SK-N-SH (cell line): ENCODE data around the gene DOCK8.

Experiments
- EP300 ChIP-seq, 2 experiments: IDR thresholded peaks; 2 replicates each; pipeline versions ENCODE4 v1.4.0 to v1.6.1; 2012; ENCODE audit warnings: borderline replicate concordance in 1 of 2, low read depth in 1 of 2, low read length in 1 of 2
- EZH2phosphoT487 ChIP-seq: fragments of 200-600 bp; sonication (generic); IDR thresholded peaks from 2 replicates; pipeline ENCODE4 v1.6.1; 2017; ENCODE audit warnings: low read depth, mixed run types, mild to moderate bottlenecking, antibody characterized with exemption, moderate library complexity, borderline replicate concordance
- FOXM1 ChIP-seq: IDR thresholded peaks from 2 replicates; pipeline ENCODE4 v1.4.0; 2012; ENCODE audit warnings: low read depth, mild to moderate bottlenecking
- GABPA ChIP-seq: IDR thresholded peaks from 2 replicates; pipeline ENCODE4 v1.4.0; 2012; ENCODE audit warnings: low read depth, mild to moderate bottlenecking
- POLR2AphosphoS5 ChIP-seq: IDR thresholded peaks from 2 replicates; pipeline ENCODE4 v1.6.1; 2012; ENCODE audit warnings: low read depth, low read length
- RAD21 ChIP-seq: IDR thresholded peaks from 2 replicates; pipeline ENCODE4 v1.6.1; 2012; ENCODE audit warnings: mild to moderate bottlenecking, low read length
- TAF1 ChIP-seq: IDR thresholded peaks from 2 replicates; pipeline ENCODE4 v1.6.1; 2012; ENCODE audit warnings: low read depth, mild to moderate bottlenecking, low read length, moderate library complexity, borderline replicate concordance
- TEAD4 ChIP-seq: IDR thresholded peaks from 2 replicates; pipeline ENCODE4 v1.4.0; 2012; ENCODE audit warnings: mild to moderate bottlenecking, borderline replicate concordance; ENCODE audit not compliant: insufficient read depth
- TF ChIP-seq, protein P1 (sequence below): fragments of 200-600 bp; sonication (generic); IDR thresholded peaks from 2 replicates; pipeline ENCODE4 v1.6.1; 2017; ENCODE audit warnings: antibody characterized with exemption, mild to moderate bottlenecking, moderate library complexity
- TF ChIP-seq, protein P2 (sequence below): IDR thresholded peaks from 2 replicates; pipeline ENCODE4 v1.4.0; 2012; ENCODE audit warnings: low read depth
- TF ChIP-seq, protein P3 (sequence below): IDR thresholded peaks from 2 replicates; pipeline ENCODE4 v1.4.0; 2012; ENCODE audit warnings: low read depth, borderline replicate concordance
- TF ChIP-seq, protein P4 (sequence below): IDR thresholded peaks from 2 replicates; pipeline ENCODE4 v1.6.1; 2012; ENCODE audit warnings: mild to moderate bottlenecking, low read depth, low read length, moderate library complexity

DNA sequence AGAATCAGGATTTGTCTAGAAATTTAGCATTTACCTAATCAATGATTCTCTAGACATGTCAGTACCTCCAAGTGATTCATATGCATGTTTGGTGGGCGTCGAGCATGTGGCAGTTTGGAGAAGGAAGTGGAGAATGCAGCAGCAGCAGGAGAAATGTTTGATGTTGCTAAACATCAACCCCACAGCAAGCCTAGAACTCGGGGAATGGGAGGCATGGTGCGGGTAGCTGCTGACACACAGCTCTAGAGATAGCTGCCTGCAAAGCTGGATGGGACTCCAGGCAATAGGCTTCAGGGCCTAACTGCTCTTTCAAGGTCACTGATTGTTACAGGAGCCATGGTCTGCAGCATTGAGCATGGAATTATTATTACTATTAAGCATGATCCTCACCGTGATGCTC lies 137.3 kb downstream of the DOCK8 start:
- TF ChIP-seq GABPA (no peak), EP300 (IDR thresholded peaks at IDR 0.05; ENCODE audit: borderline replicate concordance in 1 of 2, low read depth in 1 of 2, low read length in 1 of 2) (no peak), TAF1 (no peak), EZH2phosphoT487 (no peak), POLR2AphosphoS5 (no peak), FOXM1 (no peak), TEAD4 (no peak), RAD21 (no peak)
- TF ChIP-seq, protein P1, sequence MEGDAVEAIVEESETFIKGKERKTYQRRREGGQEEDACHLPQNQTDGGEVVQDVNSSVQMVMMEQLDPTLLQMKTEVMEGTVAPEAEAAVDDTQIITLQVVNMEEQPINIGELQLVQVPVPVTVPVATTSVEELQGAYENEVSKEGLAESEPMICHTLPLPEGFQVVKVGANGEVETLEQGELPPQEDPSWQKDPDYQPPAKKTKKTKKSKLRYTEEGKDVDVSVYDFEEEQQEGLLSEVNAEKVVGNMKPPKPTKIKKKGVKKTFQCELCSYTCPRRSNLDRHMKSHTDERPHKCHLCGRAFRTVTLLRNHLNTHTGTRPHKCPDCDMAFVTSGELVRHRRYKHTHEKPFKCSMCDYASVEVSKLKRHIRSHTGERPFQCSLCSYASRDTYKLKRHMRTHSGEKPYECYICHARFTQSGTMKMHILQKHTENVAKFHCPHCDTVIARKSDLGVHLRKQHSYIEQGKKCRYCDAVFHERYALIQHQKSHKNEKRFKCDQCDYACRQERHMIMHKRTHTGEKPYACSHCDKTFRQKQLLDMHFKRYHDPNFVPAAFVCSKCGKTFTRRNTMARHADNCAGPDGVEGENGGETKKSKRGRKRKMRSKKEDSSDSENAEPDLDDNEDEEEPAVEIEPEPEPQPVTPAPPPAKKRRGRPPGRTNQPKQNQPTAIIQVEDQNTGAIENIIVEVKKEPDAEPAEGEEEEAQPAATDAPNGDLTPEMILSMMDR: no peak
- TF ChIP-seq, protein P2, sequence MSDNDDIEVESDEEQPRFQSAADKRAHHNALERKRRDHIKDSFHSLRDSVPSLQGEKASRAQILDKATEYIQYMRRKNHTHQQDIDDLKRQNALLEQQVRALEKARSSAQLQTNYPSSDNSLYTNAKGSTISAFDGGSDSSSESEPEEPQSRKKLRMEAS: no peak
- TF ChIP-seq, protein P3, sequence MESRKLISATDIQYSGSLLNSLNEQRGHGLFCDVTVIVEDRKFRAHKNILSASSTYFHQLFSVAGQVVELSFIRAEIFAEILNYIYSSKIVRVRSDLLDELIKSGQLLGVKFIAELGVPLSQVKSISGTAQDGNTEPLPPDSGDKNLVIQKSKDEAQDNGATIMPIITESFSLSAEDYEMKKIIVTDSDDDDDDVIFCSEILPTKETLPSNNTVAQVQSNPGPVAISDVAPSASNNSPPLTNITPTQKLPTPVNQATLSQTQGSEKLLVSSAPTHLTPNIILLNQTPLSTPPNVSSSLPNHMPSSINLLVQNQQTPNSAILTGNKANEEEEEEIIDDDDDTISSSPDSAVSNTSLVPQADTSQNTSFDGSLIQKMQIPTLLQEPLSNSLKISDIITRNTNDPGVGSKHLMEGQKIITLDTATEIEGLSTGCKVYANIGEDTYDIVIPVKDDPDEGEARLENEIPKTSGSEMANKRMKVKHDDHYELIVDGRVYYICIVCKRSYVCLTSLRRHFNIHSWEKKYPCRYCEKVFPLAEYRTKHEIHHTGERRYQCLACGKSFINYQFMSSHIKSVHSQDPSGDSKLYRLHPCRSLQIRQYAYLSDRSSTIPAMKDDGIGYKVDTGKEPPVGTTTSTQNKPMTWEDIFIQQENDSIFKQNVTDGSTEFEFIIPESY: no peak
- TF ChIP-seq, protein P4, sequence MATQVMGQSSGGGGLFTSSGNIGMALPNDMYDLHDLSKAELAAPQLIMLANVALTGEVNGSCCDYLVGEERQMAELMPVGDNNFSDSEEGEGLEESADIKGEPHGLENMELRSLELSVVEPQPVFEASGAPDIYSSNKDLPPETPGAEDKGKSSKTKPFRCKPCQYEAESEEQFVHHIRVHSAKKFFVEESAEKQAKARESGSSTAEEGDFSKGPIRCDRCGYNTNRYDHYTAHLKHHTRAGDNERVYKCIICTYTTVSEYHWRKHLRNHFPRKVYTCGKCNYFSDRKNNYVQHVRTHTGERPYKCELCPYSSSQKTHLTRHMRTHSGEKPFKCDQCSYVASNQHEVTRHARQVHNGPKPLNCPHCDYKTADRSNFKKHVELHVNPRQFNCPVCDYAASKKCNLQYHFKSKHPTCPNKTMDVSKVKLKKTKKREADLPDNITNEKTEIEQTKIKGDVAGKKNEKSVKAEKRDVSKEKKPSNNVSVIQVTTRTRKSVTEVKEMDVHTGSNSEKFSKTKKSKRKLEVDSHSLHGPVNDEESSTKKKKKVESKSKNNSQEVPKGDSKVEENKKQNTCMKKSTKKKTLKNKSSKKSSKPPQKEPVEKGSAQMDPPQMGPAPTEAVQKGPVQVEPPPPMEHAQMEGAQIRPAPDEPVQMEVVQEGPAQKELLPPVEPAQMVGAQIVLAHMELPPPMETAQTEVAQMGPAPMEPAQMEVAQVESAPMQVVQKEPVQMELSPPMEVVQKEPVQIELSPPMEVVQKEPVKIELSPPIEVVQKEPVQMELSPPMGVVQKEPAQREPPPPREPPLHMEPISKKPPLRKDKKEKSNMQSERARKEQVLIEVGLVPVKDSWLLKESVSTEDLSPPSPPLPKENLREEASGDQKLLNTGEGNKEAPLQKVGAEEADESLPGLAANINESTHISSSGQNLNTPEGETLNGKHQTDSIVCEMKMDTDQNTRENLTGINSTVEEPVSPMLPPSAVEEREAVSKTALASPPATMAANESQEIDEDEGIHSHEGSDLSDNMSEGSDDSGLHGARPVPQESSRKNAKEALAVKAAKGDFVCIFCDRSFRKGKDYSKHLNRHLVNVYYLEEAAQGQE: no peak
